GM10266 (cell line): ENCODE data around the gene TIGD1.

Experiments used
- DNase-seq: peaks from one replicate; pipeline ENCODE4 v3.0.0; 2012; ENCODE audit errors: extremely low spot score
- TF ChIP-seq, protein P1 (sequence below): IDR thresholded peaks from 2 replicates; pipeline ENCODE4 v1.5.1; 2012; ENCODE audit warnings: mild to moderate bottlenecking, low read depth; ENCODE audit not compliant: control insufficient read depth, insufficient read depth; ENCODE audit errors: missing control alignments

The TIGD1 gene

GRCh38 chr2:232551250-232551638 lies 887 bp upstream of the TIGD1 start:
- TF ChIP-seq, protein P1, sequence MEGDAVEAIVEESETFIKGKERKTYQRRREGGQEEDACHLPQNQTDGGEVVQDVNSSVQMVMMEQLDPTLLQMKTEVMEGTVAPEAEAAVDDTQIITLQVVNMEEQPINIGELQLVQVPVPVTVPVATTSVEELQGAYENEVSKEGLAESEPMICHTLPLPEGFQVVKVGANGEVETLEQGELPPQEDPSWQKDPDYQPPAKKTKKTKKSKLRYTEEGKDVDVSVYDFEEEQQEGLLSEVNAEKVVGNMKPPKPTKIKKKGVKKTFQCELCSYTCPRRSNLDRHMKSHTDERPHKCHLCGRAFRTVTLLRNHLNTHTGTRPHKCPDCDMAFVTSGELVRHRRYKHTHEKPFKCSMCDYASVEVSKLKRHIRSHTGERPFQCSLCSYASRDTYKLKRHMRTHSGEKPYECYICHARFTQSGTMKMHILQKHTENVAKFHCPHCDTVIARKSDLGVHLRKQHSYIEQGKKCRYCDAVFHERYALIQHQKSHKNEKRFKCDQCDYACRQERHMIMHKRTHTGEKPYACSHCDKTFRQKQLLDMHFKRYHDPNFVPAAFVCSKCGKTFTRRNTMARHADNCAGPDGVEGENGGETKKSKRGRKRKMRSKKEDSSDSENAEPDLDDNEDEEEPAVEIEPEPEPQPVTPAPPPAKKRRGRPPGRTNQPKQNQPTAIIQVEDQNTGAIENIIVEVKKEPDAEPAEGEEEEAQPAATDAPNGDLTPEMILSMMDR, result no peak
- DNase-seq, result no peak

GRCh38 chr2:232549655-232550353 lies 553 bp downstream of the TIGD1 start:
- no peak for DNase-seq
- TF ChIP-seq, protein P1, result no peak

DNA sequence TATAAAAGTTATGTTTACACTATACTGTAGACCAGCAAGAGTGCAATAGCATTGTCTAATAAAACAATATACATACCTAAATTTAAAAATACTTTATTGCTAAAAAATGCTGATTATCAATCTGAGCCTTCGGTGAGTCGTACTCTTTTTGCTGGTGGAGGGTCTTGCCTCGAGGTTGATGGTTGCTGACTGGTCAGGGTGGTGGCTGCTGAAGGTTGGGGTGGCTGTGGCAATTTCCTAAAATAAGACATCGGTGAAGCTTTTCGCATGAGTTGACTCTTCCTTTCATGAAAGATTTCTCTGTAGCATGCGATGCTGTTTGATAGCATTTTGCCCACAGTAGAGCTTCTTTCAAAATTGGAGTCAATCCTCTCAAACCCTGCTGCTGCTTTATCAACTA lies 2.4 kb downstream of the TIGD1 start:
- TF ChIP-seq, protein P1, result no peak
- DNase-seq, result no peak

- no peak for DNase-seq
- TF ChIP-seq, protein P1, result no peak
Observed at GRCh38 chr2:232545511-232546375, 4.6 kb downstream of the TIGD1 start.

DNA sequence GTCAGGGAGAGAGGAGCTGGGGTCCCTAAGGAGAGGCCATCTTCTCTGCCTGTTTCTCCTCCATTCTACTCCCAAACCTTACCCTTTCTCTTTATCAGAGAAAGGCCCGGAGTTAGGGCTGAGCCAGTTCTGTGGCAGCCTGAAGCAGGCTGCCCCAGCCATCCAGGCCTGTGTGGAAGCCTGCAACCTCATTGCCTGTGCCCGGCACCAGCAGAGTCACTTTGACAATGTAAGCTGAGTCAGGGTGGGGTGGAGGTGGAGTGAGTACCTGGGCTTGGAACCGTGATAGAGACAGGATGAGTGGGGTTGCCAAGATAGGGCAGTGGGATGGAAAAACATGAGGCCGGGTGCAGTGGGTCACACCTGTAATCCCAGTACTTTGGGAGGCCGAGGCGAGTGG lies 5.7 kb downstream of the TIGD1 start:
- TF ChIP-seq, protein P1, result no peak

DNA sequence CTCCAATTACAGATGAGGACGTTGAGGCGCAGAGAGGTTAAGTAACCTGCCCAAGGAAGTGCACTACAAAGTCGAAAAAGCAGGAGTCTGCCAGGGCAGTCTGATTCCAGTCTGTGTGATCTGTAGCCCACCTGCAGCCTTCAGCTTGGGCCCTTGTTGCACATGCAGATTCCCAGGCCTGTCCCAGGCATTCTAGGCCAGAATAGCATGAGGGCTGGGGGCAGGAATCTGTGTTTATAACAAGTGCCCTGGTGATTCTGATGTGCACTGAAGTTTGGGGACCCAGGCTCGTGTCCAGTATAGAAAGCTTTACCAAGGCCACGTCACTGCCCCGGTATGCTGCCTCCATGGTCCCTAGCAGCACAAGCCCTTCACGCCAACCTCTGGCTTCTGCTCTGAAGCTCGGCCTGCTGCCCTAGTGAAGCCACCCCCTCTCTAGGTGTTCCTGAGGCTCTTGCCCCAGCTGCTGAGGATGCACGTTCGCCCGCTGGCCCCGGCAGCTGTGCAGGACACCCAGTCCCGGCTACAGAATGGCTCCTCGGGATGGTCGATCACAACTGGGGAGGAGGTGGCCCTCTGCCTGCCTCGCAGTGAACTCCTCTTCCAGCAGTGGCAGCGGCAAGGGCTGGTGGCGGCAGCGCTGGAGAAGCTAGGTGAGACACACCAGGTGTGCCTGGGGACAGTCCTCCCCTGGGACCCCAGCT lies 6.3 kb downstream of the TIGD1 start:
- DNase-seq, result no peak
- TF ChIP-seq, protein P1, result no peak

More for the DNA sequence above, 5.7 kb downstream of the TIGD1 start:
- DNase-seq, result no peak
